Liver (tissue), 9 donors: ENCODE measurements around the gene CHAT. TPM values are rescaled to one million over a fixed set of nuclear protein-coding genes. Genes with fewer than 3 reads are reported as not detected.

Experiments
- DNase-seq: peaks from one replicate; pipeline ENCODE4 v3.0.0-alpha.2; 2017; ENCODE audit warnings: low spot score
- H3K27ac ChIP-seq, 2 donors: one replicate each; pipeline ENCODE4 v1.7.0; 2013; ENCODE audit warnings: inconsistent platforms in 2 of 2, low read length in 2 of 2, control low read depth in 1 of 2, low read depth in 1 of 2, mild to moderate bottlenecking in 1 of 2
- H3K27me3 ChIP-seq, 4 donors: one replicate each; pipeline versions ENCODE4 v1.6.1 to v1.7.0; 2013; ENCODE audit warnings: low read length in 3 of 4, inconsistent platforms in 1 of 4, mild to moderate bottlenecking in 1 of 4, moderate library complexity in 1 of 4; ENCODE audit not compliant: control insufficient read depth in 4 of 4, insufficient read depth in 4 of 4
- H3K36me3 ChIP-seq, 4 donors: one replicate each; pipeline versions ENCODE4 v1.6.1 to v1.7.0; 2013; ENCODE audit warnings: low read length in 3 of 4, mild to moderate bottlenecking in 3 of 4, low read depth in 1 of 4, moderate library complexity in 1 of 4; ENCODE audit not compliant: control insufficient read depth in 4 of 4, insufficient read depth in 3 of 4
- H3K4me1 ChIP-seq, 4 donors: one replicate each; pipeline versions ENCODE4 v1.6.1 to v1.7.0; 2013; ENCODE audit warnings: low read length in 3 of 4, mild to moderate bottlenecking in 3 of 4, moderate library complexity in 1 of 4; ENCODE audit not compliant: control insufficient read depth in 4 of 4, insufficient read depth in 4 of 4
- H3K4me3 ChIP-seq, 3 donors: one replicate each; pipeline versions ENCODE4 v1.6.1 to v1.7.0; 2013; ENCODE audit warnings: low read length in 3 of 3, control low read depth in 1 of 3, low read depth in 1 of 3, mild to moderate bottlenecking in 1 of 3
- H3K9ac ChIP-seq, 2 donors: one replicate each; pipeline ENCODE4 v1.7.0; 2013; ENCODE audit warnings: low read length in 2 of 2, mild to moderate bottlenecking in 2 of 2, moderate library complexity in 2 of 2, control low read depth in 1 of 2, low read depth in 1 of 2
- H3K9me3 ChIP-seq, 4 donors: one replicate each; pipeline versions ENCODE4 v1.6.1 to v1.7.0; 2013; ENCODE audit warnings: low read length in 3 of 4; ENCODE audit not compliant: control insufficient read depth in 4 of 4
- EGR1 ChIP-seq, 2 donors: IDR thresholded peaks; 2 replicates each; pipeline ENCODE4 v1.6.1; 2016 to 2018; ENCODE audit warnings: antibody characterized with exemption in 2 of 2, low read depth in 2 of 2
- FOXA1 ChIP-seq: IDR thresholded peaks from 2 replicates; pipeline ENCODE4 v1.6.1; 2016; ENCODE audit warnings: antibody characterized with exemption
- FOXA2 ChIP-seq: IDR thresholded peaks from 2 replicates; pipeline ENCODE4 v1.6.1; 2016; ENCODE audit warnings: antibody characterized with exemption
- GABPA ChIP-seq, 2 donors: IDR thresholded peaks in 1 of 2; conservative IDR thresholded peaks in 1 of 2; 2 replicates each; pipeline ENCODE4 v1.6.1; 2016; ENCODE audit warnings: antibody characterized with exemption in 2 of 2, mild to moderate bottlenecking in 1 of 2, moderate library complexity in 1 of 2
- HNF4A ChIP-seq, 2 donors: conservative IDR thresholded peaks; 2 replicates each; pipeline ENCODE4 v1.6.1; 2016; ENCODE audit warnings: antibody characterized with exemption in 2 of 2, mild to moderate bottlenecking in 2 of 2
- HNF4G ChIP-seq: IDR thresholded peaks from 2 replicates; pipeline ENCODE4 v1.6.1; 2016; ENCODE audit warnings: antibody characterized with exemption
- JUND ChIP-seq, 2 donors: IDR thresholded peaks; 2 replicates each; pipeline ENCODE4 v1.6.1; 2016; ENCODE audit warnings: antibody characterized with exemption in 2 of 2
- NR2F2 ChIP-seq: IDR thresholded peaks from 2 replicates; pipeline ENCODE4 v1.6.1; 2016; ENCODE audit warnings: antibody characterized with exemption
- RAD21 ChIP-seq, 2 donors: IDR thresholded peaks; 2 replicates each; pipeline ENCODE4 v1.6.1; 2016; ENCODE audit warnings: antibody characterized with exemption in 2 of 2, mild to moderate bottlenecking in 2 of 2
- RXRA ChIP-seq, 2 donors: IDR thresholded peaks; 2 replicates each; pipeline ENCODE4 v1.6.1; 2017 to 2018; ENCODE audit warnings: antibody characterized with exemption in 2 of 2, mild to moderate bottlenecking in 1 of 2
- SP1 ChIP-seq: IDR thresholded peaks from 2 replicates; pipeline ENCODE4 v1.6.1; 2018; ENCODE audit warnings: antibody characterized with exemption, mild to moderate bottlenecking
- TAF1 ChIP-seq: conservative IDR thresholded peaks from 2 replicates; pipeline ENCODE4 v1.6.1; 2016; ENCODE audit warnings: antibody characterized with exemption, mild to moderate bottlenecking
- YY1 ChIP-seq: IDR thresholded peaks from 2 replicates; pipeline ENCODE4 v1.6.1; 2016; ENCODE audit warnings: antibody characterized with exemption, mild to moderate bottlenecking
- WGBS: extraction: QIAGEN DNeasy Blood & Tissue Kit; methylation state at CpG from one replicate; pipeline ENCODE4 v1.1.7; 2013; 5-methylcytosine and 5-hydroxymethylcytosine counted together
- polyA plus RNA-seq, 2 donors: library from polyadenylated mRNA; stranded (reverse) in 1 of 2; unstranded in 1 of 2; fragments of 200-250 nt in 1 of 2; fragments of >200 nt in 1 of 2; fragmentation: Nextera tagmentation in 1 of 2; extraction: Ambion mirVana in 1 of 2; gene quantifications; one replicate each; pipeline versions ENCODE4 v1.2.1 to v1.2.3, GENCODE V29; 2013 to 2015
- total RNA-seq, 2 donors: library from RNA; depleted of rRNA; stranded (reverse); fragments of >200 nt; gene quantifications; one replicate each; pipeline ENCODE4 v1.2.3, GENCODE V29; 2014
- TF ChIP-seq, protein P1 (sequence below): IDR thresholded peaks from 2 replicates; pipeline ENCODE4 v1.6.1; 2016; ENCODE audit warnings: antibody characterized with exemption, mild to moderate bottlenecking
- TF ChIP-seq, protein P2 (sequence below): IDR thresholded peaks from 2 replicates; pipeline ENCODE4 v1.6.1; 2016; ENCODE audit warnings: antibody characterized with exemption
- TF ChIP-seq, protein P3 (sequence below): fragments of 150-350 bp; IDR thresholded peaks from 2 replicates; pipeline ENCODE4 v1.5.1; 2017; ENCODE audit warnings: improper control_type of control experiment, low read depth, low read length; ENCODE audit not compliant: missing input control
- TF ChIP-seq, protein P4 (sequence below): IDR thresholded peaks from 2 replicates; pipeline ENCODE4 v1.6.1; 2016; ENCODE audit warnings: antibody characterized with exemption
- TF ChIP-seq, protein P5 (sequence below): IDR thresholded peaks from 2 replicates; pipeline ENCODE4 v1.6.1; 2016; ENCODE audit warnings: antibody characterized with exemption
- donor health status: healthy.
- donor health status: healthy.
- donor health status: healthy.
- donor health status: healthy.
- donor health status: healthy.

Gene CHAT
- total and polyA plus RNA-seq, 4 donors, result not detected

DNA sequence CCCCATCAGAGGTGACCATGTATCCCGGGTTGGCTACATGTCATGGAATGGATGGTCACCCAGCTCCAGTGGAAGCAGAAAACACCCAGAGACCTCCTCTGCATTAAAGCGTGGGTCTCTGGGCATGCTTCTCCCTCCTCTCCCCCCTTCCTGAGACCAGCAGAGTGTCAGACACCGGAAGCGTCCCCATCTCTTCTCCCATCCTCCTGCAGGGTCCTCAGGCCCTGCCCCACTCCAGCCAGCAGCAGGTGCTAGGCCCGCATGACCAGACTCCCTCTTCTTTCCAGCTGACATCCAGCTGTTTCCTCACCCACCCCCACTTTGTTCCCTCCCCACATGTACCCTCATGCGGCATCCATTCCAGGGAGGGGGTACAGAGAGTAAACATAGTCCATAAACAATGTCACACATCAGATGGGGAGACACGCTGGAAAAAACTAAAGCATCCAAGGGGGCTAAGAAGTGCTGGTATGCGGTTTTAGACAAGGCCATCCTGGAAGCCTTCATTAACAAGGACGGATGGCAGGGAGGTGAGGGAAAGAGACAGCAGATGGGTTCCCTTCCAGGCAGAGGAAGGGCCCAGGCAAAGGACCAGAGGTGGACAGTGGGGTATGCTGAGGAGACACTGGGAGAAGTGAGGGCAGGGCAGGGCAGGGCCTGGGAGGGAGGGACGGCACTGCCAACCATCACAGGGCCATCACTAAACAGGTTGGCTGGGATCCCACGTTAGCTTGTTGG, 16.2 kb upstream of the CHAT start:
- Histone ChIP-seq H3K4me3 (no peak overlapping the region), H3K27me3 (peaks cover 0 to 3% (median 0%) of the 10 kb centered on the region in 4 donors), H3K9ac (no peak overlapping the region), H3K27ac (no peak overlapping the region), H3K36me3 (no peaks in the 10 kb centered on the region), H3K9me3 (no peaks in the 10 kb centered on the region), H3K4me1 (peaks cover 0 to 2% (median 0%) of the 10 kb centered on the region in 4 donors)
- TF ChIP-seq HNF4A (conservative IDR thresholded peaks at IDR 0.05), result no peak
- no peak for TF ChIP-seq GABPA (IDR thresholded peaks at IDR 0.05 in 1 of 2, conservative IDR thresholded peaks at IDR 0.05 in 1 of 2)
- no peak for TF ChIP-seq RAD21 (IDR thresholded peaks at IDR 0.05)
- no peak for TF ChIP-seq FOXA2
- peak; percentile 26 for DNase-seq
- WGBS, result 82% methylated on average over 11 of the region's 11 CpGs

DNA sequence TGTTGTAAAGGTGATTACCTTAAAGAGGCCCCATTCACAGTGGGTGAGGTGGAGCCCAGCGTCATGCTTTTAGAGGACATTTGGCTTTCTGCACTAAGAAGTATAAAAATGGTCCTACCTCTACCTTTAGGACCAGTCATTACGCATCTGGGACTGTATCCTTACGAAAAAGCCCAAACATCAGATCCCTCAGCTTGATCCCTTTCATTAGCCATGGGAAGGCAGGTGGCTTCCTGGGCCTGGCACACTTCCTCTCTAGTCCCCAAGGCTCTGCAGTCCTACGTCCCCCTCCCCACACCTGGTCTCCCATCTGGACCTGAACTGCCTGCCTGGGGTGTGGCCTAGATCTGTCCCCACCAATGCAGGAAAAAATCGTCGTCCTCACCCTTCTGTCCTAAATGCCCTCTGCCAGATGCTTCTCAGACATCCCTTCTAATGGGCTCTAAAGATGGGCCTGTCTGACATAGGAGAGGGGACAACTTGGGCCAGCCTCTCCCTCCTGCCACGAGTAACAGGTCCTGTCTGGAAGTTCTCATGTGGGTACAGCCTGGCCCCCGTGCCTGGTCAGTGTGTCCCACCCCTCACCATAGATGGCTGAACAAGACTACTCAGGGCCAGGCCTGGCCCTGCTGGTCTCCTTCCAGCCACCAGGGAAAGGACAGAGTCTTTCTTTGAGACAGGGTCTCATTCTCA, 15.5 kb upstream of the CHAT start:
- Histone ChIP-seq H3K36me3 (no peaks in the 10 kb centered on the region), H3K27ac (no peak overlapping the region), H3K27me3 (peaks cover 0 to 3% (median 0%) of the 10 kb centered on the region in 4 donors), H3K9me3 (no peaks in the 10 kb centered on the region), H3K9ac (no peak overlapping the region), H3K4me1 (no peaks in the 10 kb centered on the region), H3K4me3 (no peak overlapping the region)
- peak; percentile 26 for DNase-seq
- 78% methylated on average over 8 of the region's 8 CpGs for WGBS
- TF ChIP-seq FOXA2, result no peak

DNA sequence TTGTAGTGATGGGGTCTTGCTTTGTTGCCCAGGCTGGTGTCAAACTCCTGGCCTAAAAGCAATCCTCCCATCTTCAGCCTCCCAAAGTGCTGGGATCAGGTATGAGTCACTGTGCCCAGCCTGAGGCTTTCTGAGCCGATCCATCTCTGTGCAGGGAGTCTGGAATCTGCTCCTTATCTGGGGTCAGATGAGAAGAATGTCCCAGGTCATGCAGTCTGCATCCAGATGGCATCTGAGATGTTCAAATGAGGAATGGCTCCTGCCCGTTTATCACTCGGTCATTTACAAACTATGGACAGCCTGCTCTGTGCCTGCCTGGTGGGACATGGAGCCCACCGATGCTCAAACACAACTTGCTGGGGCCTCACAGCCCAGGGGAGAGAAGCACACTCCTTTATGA, 14.9 kb upstream of the CHAT start:
- no peak overlapping the region for H3K9ac ChIP-seq
- no peaks in the 10 kb centered on the region for H3K9me3 ChIP-seq
- no peak overlapping the region for H3K27ac ChIP-seq
- WGBS, result 63% methylated on average over 4 of the region's 4 CpGs
- H3K36me3 ChIP-seq, result no peaks in the 10 kb centered on the region
- peaks cover 0 to 7% (median 0%) of the 10 kb centered on the region in 4 donors for H3K27me3 ChIP-seq
- H3K4me1 ChIP-seq, result no peaks in the 10 kb centered on the region
- no peak for DNase-seq
- no peak overlapping the region for H3K4me3 ChIP-seq
- TF ChIP-seq, protein P1, sequence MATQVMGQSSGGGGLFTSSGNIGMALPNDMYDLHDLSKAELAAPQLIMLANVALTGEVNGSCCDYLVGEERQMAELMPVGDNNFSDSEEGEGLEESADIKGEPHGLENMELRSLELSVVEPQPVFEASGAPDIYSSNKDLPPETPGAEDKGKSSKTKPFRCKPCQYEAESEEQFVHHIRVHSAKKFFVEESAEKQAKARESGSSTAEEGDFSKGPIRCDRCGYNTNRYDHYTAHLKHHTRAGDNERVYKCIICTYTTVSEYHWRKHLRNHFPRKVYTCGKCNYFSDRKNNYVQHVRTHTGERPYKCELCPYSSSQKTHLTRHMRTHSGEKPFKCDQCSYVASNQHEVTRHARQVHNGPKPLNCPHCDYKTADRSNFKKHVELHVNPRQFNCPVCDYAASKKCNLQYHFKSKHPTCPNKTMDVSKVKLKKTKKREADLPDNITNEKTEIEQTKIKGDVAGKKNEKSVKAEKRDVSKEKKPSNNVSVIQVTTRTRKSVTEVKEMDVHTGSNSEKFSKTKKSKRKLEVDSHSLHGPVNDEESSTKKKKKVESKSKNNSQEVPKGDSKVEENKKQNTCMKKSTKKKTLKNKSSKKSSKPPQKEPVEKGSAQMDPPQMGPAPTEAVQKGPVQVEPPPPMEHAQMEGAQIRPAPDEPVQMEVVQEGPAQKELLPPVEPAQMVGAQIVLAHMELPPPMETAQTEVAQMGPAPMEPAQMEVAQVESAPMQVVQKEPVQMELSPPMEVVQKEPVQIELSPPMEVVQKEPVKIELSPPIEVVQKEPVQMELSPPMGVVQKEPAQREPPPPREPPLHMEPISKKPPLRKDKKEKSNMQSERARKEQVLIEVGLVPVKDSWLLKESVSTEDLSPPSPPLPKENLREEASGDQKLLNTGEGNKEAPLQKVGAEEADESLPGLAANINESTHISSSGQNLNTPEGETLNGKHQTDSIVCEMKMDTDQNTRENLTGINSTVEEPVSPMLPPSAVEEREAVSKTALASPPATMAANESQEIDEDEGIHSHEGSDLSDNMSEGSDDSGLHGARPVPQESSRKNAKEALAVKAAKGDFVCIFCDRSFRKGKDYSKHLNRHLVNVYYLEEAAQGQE, result no peak
- TF ChIP-seq FOXA2 (no peak), HNF4A (conservative IDR thresholded peaks at IDR 0.05) (no peak), RAD21 (IDR thresholded peaks at IDR 0.05) (no peak), NR2F2 (no peak), GABPA (IDR thresholded peaks at IDR 0.05 in 1 of 2, conservative IDR thresholded peaks at IDR 0.05 in 1 of 2) (no peak), SP1 (no peak), JUND (IDR thresholded peaks at IDR 0.05) (no peak), EGR1 (IDR thresholded peaks at IDR 0.05; ENCODE audit: low read depth in 2 of 2) (no peak), FOXA1 (no peak), RXRA (IDR thresholded peaks at IDR 0.05) (no peak), TAF1 (no peak), HNF4G (no peak), YY1 (no peak)
- TF ChIP-seq, protein P2, sequence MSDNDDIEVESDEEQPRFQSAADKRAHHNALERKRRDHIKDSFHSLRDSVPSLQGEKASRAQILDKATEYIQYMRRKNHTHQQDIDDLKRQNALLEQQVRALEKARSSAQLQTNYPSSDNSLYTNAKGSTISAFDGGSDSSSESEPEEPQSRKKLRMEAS, result no peak
- TF ChIP-seq, protein P3, sequence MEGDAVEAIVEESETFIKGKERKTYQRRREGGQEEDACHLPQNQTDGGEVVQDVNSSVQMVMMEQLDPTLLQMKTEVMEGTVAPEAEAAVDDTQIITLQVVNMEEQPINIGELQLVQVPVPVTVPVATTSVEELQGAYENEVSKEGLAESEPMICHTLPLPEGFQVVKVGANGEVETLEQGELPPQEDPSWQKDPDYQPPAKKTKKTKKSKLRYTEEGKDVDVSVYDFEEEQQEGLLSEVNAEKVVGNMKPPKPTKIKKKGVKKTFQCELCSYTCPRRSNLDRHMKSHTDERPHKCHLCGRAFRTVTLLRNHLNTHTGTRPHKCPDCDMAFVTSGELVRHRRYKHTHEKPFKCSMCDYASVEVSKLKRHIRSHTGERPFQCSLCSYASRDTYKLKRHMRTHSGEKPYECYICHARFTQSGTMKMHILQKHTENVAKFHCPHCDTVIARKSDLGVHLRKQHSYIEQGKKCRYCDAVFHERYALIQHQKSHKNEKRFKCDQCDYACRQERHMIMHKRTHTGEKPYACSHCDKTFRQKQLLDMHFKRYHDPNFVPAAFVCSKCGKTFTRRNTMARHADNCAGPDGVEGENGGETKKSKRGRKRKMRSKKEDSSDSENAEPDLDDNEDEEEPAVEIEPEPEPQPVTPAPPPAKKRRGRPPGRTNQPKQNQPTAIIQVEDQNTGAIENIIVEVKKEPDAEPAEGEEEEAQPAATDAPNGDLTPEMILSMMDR, result no peak
- TF ChIP-seq, protein P4, sequence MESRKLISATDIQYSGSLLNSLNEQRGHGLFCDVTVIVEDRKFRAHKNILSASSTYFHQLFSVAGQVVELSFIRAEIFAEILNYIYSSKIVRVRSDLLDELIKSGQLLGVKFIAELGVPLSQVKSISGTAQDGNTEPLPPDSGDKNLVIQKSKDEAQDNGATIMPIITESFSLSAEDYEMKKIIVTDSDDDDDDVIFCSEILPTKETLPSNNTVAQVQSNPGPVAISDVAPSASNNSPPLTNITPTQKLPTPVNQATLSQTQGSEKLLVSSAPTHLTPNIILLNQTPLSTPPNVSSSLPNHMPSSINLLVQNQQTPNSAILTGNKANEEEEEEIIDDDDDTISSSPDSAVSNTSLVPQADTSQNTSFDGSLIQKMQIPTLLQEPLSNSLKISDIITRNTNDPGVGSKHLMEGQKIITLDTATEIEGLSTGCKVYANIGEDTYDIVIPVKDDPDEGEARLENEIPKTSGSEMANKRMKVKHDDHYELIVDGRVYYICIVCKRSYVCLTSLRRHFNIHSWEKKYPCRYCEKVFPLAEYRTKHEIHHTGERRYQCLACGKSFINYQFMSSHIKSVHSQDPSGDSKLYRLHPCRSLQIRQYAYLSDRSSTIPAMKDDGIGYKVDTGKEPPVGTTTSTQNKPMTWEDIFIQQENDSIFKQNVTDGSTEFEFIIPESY, result no peak
- TF ChIP-seq, protein P5, sequence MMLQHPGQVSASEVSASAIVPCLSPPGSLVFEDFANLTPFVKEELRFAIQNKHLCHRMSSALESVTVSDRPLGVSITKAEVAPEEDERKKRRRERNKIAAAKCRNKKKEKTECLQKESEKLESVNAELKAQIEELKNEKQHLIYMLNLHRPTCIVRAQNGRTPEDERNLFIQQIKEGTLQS, result no peak
